GM23248 (cell line): ENCODE measurements around the gene PTPRN2.

ENCODE experiments used
- EZH2 ChIP-seq: fragments of 200-600 bp; sonication (generic); IDR thresholded peaks from 2 replicates; pipeline ENCODE4 v1.6.1; 2018; ENCODE audit warnings: antibody characterized with exemption, mild to moderate bottlenecking; ENCODE audit not compliant: insufficient read depth, poor library complexity, severe bottlenecking
- EZH2phosphoT487 ChIP-seq: fragments of 200-600 bp; sonication (generic); IDR thresholded peaks from 2 replicates; pipeline ENCODE4 v1.6.1; 2018; ENCODE audit warnings: antibody characterized with exemption, moderate library complexity, mild to moderate bottlenecking, low read depth; ENCODE audit not compliant: insufficient read depth

DNA sequence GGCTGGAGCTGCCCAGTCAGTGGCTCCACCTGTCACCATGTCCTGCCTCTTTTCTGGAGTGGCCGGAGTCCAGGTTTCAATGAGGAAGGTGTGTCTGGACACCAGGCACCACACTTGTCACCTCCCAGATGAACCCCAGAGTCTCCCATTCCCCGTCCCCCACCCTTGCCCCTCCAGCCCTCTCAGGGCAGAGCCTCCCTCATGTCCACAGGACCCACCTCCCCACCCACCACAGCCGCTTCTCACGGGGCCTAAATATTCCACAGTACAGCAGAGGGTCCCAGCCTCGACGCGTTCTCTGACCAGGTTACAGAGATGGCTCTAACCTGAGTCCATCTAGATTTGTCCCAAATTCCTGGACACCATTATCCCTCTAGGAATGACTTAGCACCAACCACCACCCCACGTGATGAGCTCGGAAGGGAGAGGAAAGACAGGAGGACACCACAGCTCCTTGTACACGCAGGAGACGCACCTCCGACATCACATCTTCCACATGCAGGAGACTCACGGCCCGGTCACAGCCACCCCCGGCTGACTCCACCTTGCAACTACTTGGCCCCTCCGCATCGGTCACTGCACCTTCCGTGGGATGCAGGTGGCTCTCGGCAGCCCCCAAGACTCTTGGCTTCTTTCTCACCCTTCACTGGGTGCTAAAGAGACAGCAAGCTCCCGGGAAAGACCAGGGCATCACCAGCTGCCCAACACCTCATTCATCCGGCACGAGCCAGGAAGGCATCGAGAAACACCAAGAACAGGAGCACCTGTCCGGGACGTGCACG, 690.7 kb downstream of the PTPRN2 start:
- no peak for TF ChIP-seq EZH2
- no peak for TF ChIP-seq EZH2phosphoT487
